Neural progenitor cell (in vitro differentiated cells): ENCODE measurements around the gene ACO2. TPM values are rescaled to one million over a fixed set of nuclear protein-coding genes. Genes with fewer than 3 reads are reported as not detected.
"Not testable (repeated sequence)": the region's sequence is repeated elsewhere in the genome, so short reads cannot be mapped to it uniquely, and the experiment has no call there.

Experiments
- DNase-seq: peaks from one replicate; pipeline ENCODE4 v3.0.0-alpha.2; 2016; ENCODE audit warnings: low spot score
- H2AFZ ChIP-seq: fragments of 200-600 bp; sonication (generic); replicated peaks from 2 replicates; pipeline ENCODE4 v1.6.1; 2016; ENCODE audit warnings: antibody characterized with exemption
- H3F3A ChIP-seq: fragments of 200-600 bp; sonication (generic); 2 replicates; pipeline ENCODE4 v1.6.1; 2016; ENCODE audit warnings: antibody characterized with exemption, low read depth
- H3K27ac ChIP-seq: fragments of 200-600 bp; sonication (generic); 2 replicates; pipeline ENCODE4 v1.5.1; 2016; ENCODE audit warnings: mild to moderate bottlenecking
- H3K27me3 ChIP-seq: fragments of 200-600 bp; sonication (generic); 2 replicates; pipeline ENCODE4 v1.6.1; 2016; ENCODE audit warnings: mild to moderate bottlenecking, moderate library complexity
- H3K36me3 ChIP-seq: fragments of 200-600 bp; sonication (generic); 2 replicates; pipeline ENCODE4 v1.5.1; 2016
- H3K4me1 ChIP-seq: fragments of 200-600 bp; sonication (generic); 2 replicates; pipeline ENCODE4 v1.6.1; 2016; ENCODE audit warnings: mixed run types
- H3K4me2 ChIP-seq: fragments of 200-600 bp; sonication (generic); 2 replicates; pipeline ENCODE4 v1.6.1; 2016
- H3K4me3 ChIP-seq: fragments of 200-600 bp; sonication (generic); 2 replicates; pipeline ENCODE4 v1.5.1; 2016
- H3K79me2 ChIP-seq: fragments of 200-600 bp; sonication (generic); 2 replicates; pipeline ENCODE4 v1.6.1; 2016; ENCODE audit warnings: low read depth
- H3K9ac ChIP-seq: fragments of 200-600 bp; sonication (generic); 2 replicates; pipeline ENCODE4 v1.6.1; 2016
- H3K9me3 ChIP-seq: fragments of 200-600 bp; sonication (generic); 2 replicates; pipeline ENCODE4 v1.5.1; 2016; ENCODE audit warnings: low read depth
- H4K20me1 ChIP-seq: fragments of 200-600 bp; sonication (generic); 2 replicates; pipeline ENCODE4 v1.6.1; 2016; ENCODE audit warnings: low read depth
- H3K27ac Mint-ChIP-seq: 3 replicates; pipeline ENCODE4 v1.8.0; 2021; ENCODE audit warnings: mixed read lengths
- H3K27me3 Mint-ChIP-seq: 2 replicates; pipeline ENCODE4 v1.8.0; 2022; ENCODE audit warnings: low read depth, mild to moderate bottlenecking, inconsistent platforms, moderate library complexity, mixed read lengths; ENCODE audit not compliant: insufficient read depth
- H3K36me3 Mint-ChIP-seq: 3 replicates; pipeline ENCODE4 v1.8.0; 2021; ENCODE audit warnings: mixed read lengths
- H3K4me1 Mint-ChIP-seq: 3 replicates; pipeline ENCODE4 v1.8.0; 2021; ENCODE audit warnings: mixed read lengths
- H3K4me3 Mint-ChIP-seq: 3 replicates; pipeline ENCODE4 v1.8.0; 2021; ENCODE audit warnings: mild to moderate bottlenecking, moderate library complexity, mixed read lengths
- H3K9me3 Mint-ChIP-seq: 3 replicates; pipeline ENCODE4 v1.8.0; 2020; ENCODE audit warnings: mixed read lengths
- CTCF ChIP-seq: fragments of 200-600 bp; sonication (generic); IDR thresholded peaks from 2 replicates; pipeline ENCODE4 v1.5.1; 2017; ENCODE audit warnings: antibody characterized with exemption, mild to moderate bottlenecking
- EZH2 ChIP-seq: fragments of 200-600 bp; sonication (generic); IDR thresholded peaks from 2 replicates; pipeline ENCODE4 v1.6.1; 2017; ENCODE audit warnings: antibody characterized with exemption, mild to moderate bottlenecking, moderate library complexity
- EZH2phosphoT487 ChIP-seq: fragments of 200-600 bp; sonication (generic); IDR thresholded peaks from 2 replicates; pipeline ENCODE4 v1.6.1; 2017; ENCODE audit warnings: antibody characterized with exemption
- total RNA-seq: library from RNA; depleted of rRNA; stranded (reverse); fragments of >200 nt; gene quantifications from 2 replicates; pipeline ENCODE4 v1.2.3, GENCODE V29; 2015; ENCODE audit warnings: low replicate concordance

The ACO2 gene
- total RNA-seq, 1 donor from 2014 or later, result 36.6 TPM

GRCh38 chr22:41568811-41569210 lies 99.9 kb downstream of the ACO2 start:
- peak overlapping the region; percentile 67 for H3K4me3 Mint-ChIP-seq
- no peak for DNase-seq
- H3K27ac ChIP-seq, result no peak overlapping the region

GRCh38 chr22:41570221-41570620 lies 101.3 kb downstream of the ACO2 start:
- Mint-ChIP-seq H3K27me3 (peaks cover 12% of the 10 kb centered on the region), H3K27ac (no peak overlapping the region), H3K36me3 (no peaks in the 10 kb centered on the region), H3K4me1 (peaks cover 22% of the 10 kb centered on the region), H3K4me3 (no peak overlapping the region), H3K9me3 (no peaks in the 10 kb centered on the region)
- no peak overlapping the region for H3K9ac ChIP-seq
- no peaks in the 10 kb centered on the region for H3K27me3 ChIP-seq
- TF ChIP-seq EZH2 (no peak), CTCF (no peak), EZH2phosphoT487 (no peak)
- H2AFZ ChIP-seq, result no peak overlapping the region
- no peaks in the 10 kb centered on the region for H3K9me3 ChIP-seq
- H3K36me3 ChIP-seq, result no peaks in the 10 kb centered on the region
- H3K27ac ChIP-seq, result no peak overlapping the region
- no peaks in the 10 kb centered on the region for H3K4me1 ChIP-seq
- no peak overlapping the region for H3K4me2 ChIP-seq
- DNase-seq, result no peak
- no peak overlapping the region for H3K4me3 ChIP-seq
- no peaks in the 10 kb centered on the region for H4K20me1 ChIP-seq
- H3F3A ChIP-seq, result no peaks in the 10 kb centered on the region
- H3K79me2 ChIP-seq, result no peaks in the 10 kb centered on the region

More at GRCh38 chr22:41568811-41569210, 99.9 kb downstream of the ACO2 start:
- Histone ChIP-seq H3K36me3 (no peaks in the 10 kb centered on the region), H3K79me2 (no peaks in the 10 kb centered on the region), H3K9ac (no peak overlapping the region), H3K4me1 (no peaks in the 10 kb centered on the region), H3K9me3 (no peaks in the 10 kb centered on the region), H3K27me3 (no peaks in the 10 kb centered on the region), H4K20me1 (no peaks in the 10 kb centered on the region), H3K4me3 (no peak overlapping the region), H3K4me2 (no peak overlapping the region), H3F3A (no peaks in the 10 kb centered on the region), H2AFZ (no peak overlapping the region)
- H3K36me3 Mint-ChIP-seq, result no peaks in the 10 kb centered on the region
- peaks cover 22% of the 10 kb centered on the region for H3K4me1 Mint-ChIP-seq
- peaks cover 12% of the 10 kb centered on the region for H3K27me3 Mint-ChIP-seq
- H3K9me3 Mint-ChIP-seq, result no peaks in the 10 kb centered on the region
- peak overlapping the region; percentile 98 for H3K27ac Mint-ChIP-seq
- no peak for TF ChIP-seq EZH2
- TF ChIP-seq CTCF, result no peak
- no peak for TF ChIP-seq EZH2phosphoT487

- H3K4me3 Mint-ChIP-seq, result no peak overlapping the region
Observed at GRCh38 chr22:41571786-41572185, 102.9 kb downstream of the ACO2 start.

DNA sequence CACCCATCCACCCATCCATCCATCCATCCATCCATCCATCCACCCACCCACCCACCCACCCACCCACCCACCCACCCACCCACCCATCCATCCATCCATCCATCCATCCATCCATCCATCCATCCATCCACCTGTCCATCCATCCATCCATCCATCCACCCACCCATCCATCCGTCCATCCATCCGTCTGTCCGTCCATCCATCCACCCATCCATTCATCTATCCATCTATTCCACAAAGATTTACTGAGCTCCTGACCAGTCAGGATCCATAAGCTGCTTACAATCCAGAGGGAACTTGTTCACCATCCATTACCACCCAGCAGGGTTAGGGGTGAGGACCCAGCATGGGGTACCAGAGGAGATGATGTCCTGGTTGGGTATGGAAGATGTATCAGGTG lies 103.4 kb downstream of the ACO2 start:
- not testable (repeated sequence) for H3K27ac Mint-ChIP-seq, H3K4me1 ChIP-seq, H3K4me3 Mint-ChIP-seq, H3K27me3 ChIP-seq, H3K36me3 ChIP-seq, H3K9me3 Mint-ChIP-seq, H3K36me3 Mint-ChIP-seq, H3K4me2 ChIP-seq, DNase-seq, H2AFZ ChIP-seq, H3K4me3 ChIP-seq, H3K9me3 ChIP-seq, H3K27ac ChIP-seq, H3K9ac ChIP-seq, H3K79me2 ChIP-seq, H3F3A ChIP-seq, H4K20me1 ChIP-seq
- Mint-ChIP-seq H3K27me3 (peaks cover 12% of the 10 kb centered on the region), H3K4me1 (peaks cover 24% of the 10 kb centered on the region)

More at GRCh38 chr22:41571786-41572185, 102.9 kb downstream of the ACO2 start:
- H3K27ac ChIP-seq, result no peak overlapping the region
- no peaks in the 10 kb centered on the region for H3K36me3 ChIP-seq
- H2AFZ ChIP-seq, result no peak overlapping the region
- H3K9me3 Mint-ChIP-seq, result no peaks in the 10 kb centered on the region
- no peaks in the 10 kb centered on the region for H3K79me2 ChIP-seq
- H3K9ac ChIP-seq, result no peak overlapping the region
- TF ChIP-seq CTCF, result no peak
- no peak for TF ChIP-seq EZH2phosphoT487
- no peak for TF ChIP-seq EZH2
- H3K27ac Mint-ChIP-seq, result no peak overlapping the region
- H3F3A ChIP-seq, result no peaks in the 10 kb centered on the region
- H3K4me1 Mint-ChIP-seq, result peaks cover 19% of the 10 kb centered on the region
- H3K36me3 Mint-ChIP-seq, result no peaks in the 10 kb centered on the region
- no peak overlapping the region for H3K4me2 ChIP-seq
- no peaks in the 10 kb centered on the region for H4K20me1 ChIP-seq
- H3K27me3 ChIP-seq, result no peaks in the 10 kb centered on the region
- no peak overlapping the region for H3K4me3 ChIP-seq
- H3K9me3 ChIP-seq, result no peaks in the 10 kb centered on the region
- H3K4me1 ChIP-seq, result no peaks in the 10 kb centered on the region
- H3K27me3 Mint-ChIP-seq, result peaks cover 12% of the 10 kb centered on the region
- no peak for DNase-seq
